ENCODE results near the gene SPG7. TPM values are rescaled to one million over a fixed set of nuclear protein-coding genes. Genes with fewer than 3 reads are reported as not detected.

Gene SPG7
- total and polyA plus RNA-seq, 2 of the 4 experiments (the other 2 are of a cell fraction): 94.6 to 96.8 TPM

- Histone ChIP-seq H3K4ac (ENCODE audit: low read depth, low read length) (no peak overlapping the region), H4K20me1 (ENCODE audit: insufficient read depth, low read length) (no peaks in the 10 kb centered on the region), H4K8ac (ENCODE audit: low read depth in 2 of 2, low read length in 2 of 2) (no peak overlapping the region), H2BK15ac (ENCODE audit: low read depth, low read length) (no peak overlapping the region), H2BK20ac (ENCODE audit: low read depth, low read length) (no peak overlapping the region), H2BK120ac (ENCODE audit: low read depth, low read length) (no peak overlapping the region), H3K27me3 (ENCODE audit: control insufficient read depth, insufficient read depth, low read length) (no peaks in the 10 kb centered on the region), H2AK5ac (ENCODE audit: low read depth, low read length) (no peak overlapping the region), H3K14ac (replicated peaks; ENCODE audit: low read depth, low read length) (no peak overlapping the region), H4K91ac (ENCODE audit: insufficient read depth, low read depth, low read length) (no peak overlapping the region), H2BK5ac (ENCODE audit: low read depth, low read length, poor library complexity, severe bottlenecking) (no peak overlapping the region), H3K79me1 (ENCODE audit: low read depth in 1 of 2, low read length in 2 of 2) (peaks cover 3 to 34% of the 10 kb centered on the region in 2 experiments; a peak in 2 of 4 replicates), H3K4me1 (ENCODE audit: control insufficient read depth, insufficient read depth, low read length) (no peaks in the 10 kb centered on the region), H4K5ac (ENCODE audit: low read depth, low read length) (no peak overlapping the region), H2AFZ (replicated peaks; ENCODE audit: low read length, poor library complexity) (no peak overlapping the region), H3K4me2 (ENCODE audit: low read depth, low read length) (no peak overlapping the region), H3K56ac (ENCODE audit: extremely low read depth, insufficient read depth, low read length) (no peak overlapping the region), H3K4me3 (ENCODE audit: insufficient read depth, low read depth, low read length) (no peak overlapping the region), H3K23ac (ENCODE audit: low read depth, low read length) (no peak overlapping the region), H3K27ac (ENCODE audit: insufficient read depth, low read length) (no peak overlapping the region), H2AK9ac (replicated peaks; ENCODE audit: low read depth, low read length, poor library complexity) (no peak overlapping the region), H3K9me1 (ENCODE audit: insufficient read depth, low read length) (no peaks in the 10 kb centered on the region), H3K9ac (ENCODE audit: low read depth, low read length) (no peak overlapping the region), H3K18ac (ENCODE audit: low read depth, low read length) (no peak overlapping the region), H3K36me3 (ENCODE audit: control insufficient read depth, insufficient read depth, low read length) (peaks cover 61% of the 10 kb centered on the region), H3K9me3 (ENCODE audit: control insufficient read depth, insufficient read depth, low read length) (no peaks in the 10 kb centered on the region)
- dilution Hi-C loops (cut with HindIII; ENCODE audit: low sequenced_read_pairs, unreplicated experiment) (no loop called here), in situ Hi-C loops (cut with MboI; ENCODE audit: low sequenced_read_pairs) (no loop called here), intact Hi-C loops (cut with micrococcal nuclease) (no loop called here)
- ATAC-seq (ENCODE audit: low read depth) (no peak), DNase-seq (no peak)
- CTCF ChIA-PET: no interaction called here
- POLR2A ChIA-PET (ENCODE audit: unreplicated experiment): no interaction called here
- 97% methylated on average over 15 of the region's 26 CpGs; no CpG with 5 or more reads in 1 of the 2 experiments for whole genome bisulfite sequencing, 2 experiments (ENCODE audit: extremely low coverage in 2 of 2, insufficient read length in 1 of 2)
- no peak for TF ChIP-seq CHD1 (IDR thresholded peaks at IDR 0.05; ENCODE audit: low read depth, low read length)
- TF ChIP-seq RCOR1 (IDR thresholded peaks at IDR 0.05; ENCODE audit: insufficient replicate concordance, low read length): no peak
- no peak for TF ChIP-seq FOS (IDR thresholded peaks at IDR 0.05; ENCODE audit: low read depth, low read length)
- TF ChIP-seq RAD21 (IDR thresholded peaks at IDR 0.05; ENCODE audit: low read length): no peak
- no peak for TF ChIP-seq USF2 (IDR thresholded peaks at IDR 0.05; ENCODE audit: low read depth, low read length)
- no peak for TF ChIP-seq POLR2A (IDR thresholded peaks at IDR 0.05; ENCODE audit: low read depth, low read length)
- no peak for TF ChIP-seq CEBPB (IDR thresholded peaks at IDR 0.05; ENCODE audit: low read depth, low read length)
- TF ChIP-seq BHLHE40 (IDR thresholded peaks at IDR 0.05; ENCODE audit: low read depth, low read length): no peak
- no peak for TF ChIP-seq CTCF (conservative IDR thresholded peaks at IDR 0.05; ENCODE audit: low read depth, low read length)
- TF ChIP-seq MAZ (IDR thresholded peaks at IDR 0.05; ENCODE audit: borderline replicate concordance, low read depth, low read length): no peak
- TF ChIP-seq RFX5 (IDR thresholded peaks at IDR 0.05; ENCODE audit: low read depth, low read length): no peak
- no peak for TF ChIP-seq ELK1 (IDR thresholded peaks at IDR 0.05; ENCODE audit: borderline replicate concordance, low read depth, low read length)
- no peak for TF ChIP-seq NFE2L2 (IDR thresholded peaks at IDR 0.05; ENCODE audit: low read depth, low read length)
- BruUV-seq (replicated peaks): no TSS peak
Measured at GRCh38 chr16:89545831-89546574, 37.8 kb downstream of the SPG7 start.

Measured in IMR-90 (cell line).